ENCODE measurements around the gene HEBP2. TPM values are rescaled to one million over a fixed set of nuclear protein-coding genes. Genes with fewer than 3 reads are reported as not detected.

The HEBP2 gene
- total and polyA plus RNA-seq, 10 donors: 5.7 to 37.0 (median 21.0) TPM

DNA sequence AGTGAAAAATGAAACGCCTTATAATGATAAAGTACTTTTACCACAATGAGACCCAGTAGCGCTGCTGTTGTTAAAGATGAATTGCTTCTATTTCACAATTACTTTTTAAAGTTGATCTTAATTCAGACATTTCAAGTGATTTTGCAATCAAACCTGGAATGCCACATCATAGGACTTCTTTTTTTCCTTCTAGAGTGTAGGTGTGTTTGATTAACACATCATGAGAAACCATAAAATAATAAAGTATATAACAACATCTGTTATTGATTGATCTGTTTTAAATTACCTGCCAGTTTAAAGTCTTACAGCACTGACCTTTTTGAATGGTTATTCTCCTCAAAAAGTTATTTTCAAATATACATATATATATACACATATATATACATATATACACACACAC is 38.6 kb downstream of the HEBP2 start:
- Histone ChIP-seq H3K27ac (no peak overlapping the region), H3K27me3 (replicated peaks in 1 of 7) (no peaks in the 10 kb centered on the region), H3K4me1 (no peaks in the 10 kb centered on the region), H3K9me3 (no peaks in the 10 kb centered on the region), H3K36me3 (no peaks in the 10 kb centered on the region), H3K4me3 (no peak overlapping the region)
- intact Hi-C loops (cut with DNase I; ENCODE audit: low total_unique reads): no loop called here
- TF ChIP-seq POLR2A (IDR thresholded peaks at IDR 0.05) (no peak), POLR2AphosphoS5 (IDR thresholded peaks at IDR 0.05) (no peak)
- TF ChIP-seq, protein P1, sequence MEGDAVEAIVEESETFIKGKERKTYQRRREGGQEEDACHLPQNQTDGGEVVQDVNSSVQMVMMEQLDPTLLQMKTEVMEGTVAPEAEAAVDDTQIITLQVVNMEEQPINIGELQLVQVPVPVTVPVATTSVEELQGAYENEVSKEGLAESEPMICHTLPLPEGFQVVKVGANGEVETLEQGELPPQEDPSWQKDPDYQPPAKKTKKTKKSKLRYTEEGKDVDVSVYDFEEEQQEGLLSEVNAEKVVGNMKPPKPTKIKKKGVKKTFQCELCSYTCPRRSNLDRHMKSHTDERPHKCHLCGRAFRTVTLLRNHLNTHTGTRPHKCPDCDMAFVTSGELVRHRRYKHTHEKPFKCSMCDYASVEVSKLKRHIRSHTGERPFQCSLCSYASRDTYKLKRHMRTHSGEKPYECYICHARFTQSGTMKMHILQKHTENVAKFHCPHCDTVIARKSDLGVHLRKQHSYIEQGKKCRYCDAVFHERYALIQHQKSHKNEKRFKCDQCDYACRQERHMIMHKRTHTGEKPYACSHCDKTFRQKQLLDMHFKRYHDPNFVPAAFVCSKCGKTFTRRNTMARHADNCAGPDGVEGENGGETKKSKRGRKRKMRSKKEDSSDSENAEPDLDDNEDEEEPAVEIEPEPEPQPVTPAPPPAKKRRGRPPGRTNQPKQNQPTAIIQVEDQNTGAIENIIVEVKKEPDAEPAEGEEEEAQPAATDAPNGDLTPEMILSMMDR (IDR thresholded peaks at IDR 0.05 in 8 of 11, conservative IDR thresholded peaks at IDR 0.05 in 3 of 11): no peak
- 67 to 93% (median 89%) methylated on average over 2 of the region's 2 CpGs for WGBS, 5 donors
- no peak for DNase-seq

DNA sequence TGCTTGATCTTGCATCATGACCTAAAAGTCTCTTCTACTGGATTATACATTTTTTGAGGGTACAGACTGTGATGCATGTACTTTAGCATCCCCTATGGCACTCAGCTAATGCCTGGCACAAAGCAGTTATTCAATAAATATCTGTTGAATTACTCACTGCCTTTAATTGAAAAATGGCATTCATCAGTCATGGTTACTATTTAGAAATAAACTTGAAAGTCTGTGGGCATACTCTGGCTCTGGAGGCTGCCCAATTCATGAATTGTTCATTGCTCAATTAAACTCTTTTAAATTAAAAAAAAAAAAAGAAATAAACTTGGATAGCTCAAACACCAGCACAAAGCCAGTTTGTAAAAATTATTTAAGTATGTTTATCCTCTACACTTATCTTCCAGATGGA is 40.0 kb downstream of the HEBP2 start:
- Histone ChIP-seq H3K9me3 (no peaks in the 10 kb centered on the region), H3K27me3 (replicated peaks in 1 of 7) (no peaks in the 10 kb centered on the region), H3K36me3 (no peaks in the 10 kb centered on the region), H3K4me1 (no peaks in the 10 kb centered on the region), H3K27ac (no peak overlapping the region), H3K4me3 (no peak overlapping the region)
- intact Hi-C loops (cut with DNase I; ENCODE audit: low total_unique reads): no loop called here
- TF ChIP-seq, protein P1 (IDR thresholded peaks at IDR 0.05 in 8 of 11, conservative IDR thresholded peaks at IDR 0.05 in 3 of 11): no peak
- no peak for TF ChIP-seq POLR2AphosphoS5 (IDR thresholded peaks at IDR 0.05)
- TF ChIP-seq POLR2A (IDR thresholded peaks at IDR 0.05): no peak
- DNase-seq: no peak

DNA sequence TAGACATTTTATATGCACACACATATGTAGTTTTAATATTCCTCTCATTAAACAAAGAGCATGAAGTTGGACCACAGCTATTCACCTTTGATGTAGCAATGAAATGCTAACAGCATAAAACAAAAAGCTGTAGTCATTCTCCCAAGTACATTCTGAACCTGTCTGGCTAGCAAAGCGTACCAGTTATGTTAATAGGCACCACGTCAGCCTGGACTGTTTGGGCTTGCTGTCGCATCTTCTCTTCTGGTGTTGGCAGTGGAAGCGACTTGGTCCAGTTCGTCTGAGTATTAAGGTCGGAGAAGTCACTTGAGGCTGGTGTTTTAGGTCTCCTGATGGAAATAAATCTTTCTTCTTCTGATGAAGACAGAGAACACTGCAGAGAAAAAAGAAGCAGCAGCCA is 42.8 kb downstream of the HEBP2 start:
- no peak for DNase-seq
- Histone ChIP-seq H3K27ac (no peak overlapping the region), H3K27me3 (replicated peaks in 1 of 7) (no peaks in the 10 kb centered on the region), H3K4me3 (no peak overlapping the region), H3K36me3 (no peaks in the 10 kb centered on the region), H3K9me3 (no peaks in the 10 kb centered on the region), H3K4me1 (no peaks in the 10 kb centered on the region)
- TF ChIP-seq POLR2A (IDR thresholded peaks at IDR 0.05): no peak
- intact Hi-C loops (cut with DNase I; ENCODE audit: low total_unique reads): no loop called here
- 89 to 96% (median 93%) methylated on average over 6 of the region's 6 CpGs for WGBS, 5 donors

DNA sequence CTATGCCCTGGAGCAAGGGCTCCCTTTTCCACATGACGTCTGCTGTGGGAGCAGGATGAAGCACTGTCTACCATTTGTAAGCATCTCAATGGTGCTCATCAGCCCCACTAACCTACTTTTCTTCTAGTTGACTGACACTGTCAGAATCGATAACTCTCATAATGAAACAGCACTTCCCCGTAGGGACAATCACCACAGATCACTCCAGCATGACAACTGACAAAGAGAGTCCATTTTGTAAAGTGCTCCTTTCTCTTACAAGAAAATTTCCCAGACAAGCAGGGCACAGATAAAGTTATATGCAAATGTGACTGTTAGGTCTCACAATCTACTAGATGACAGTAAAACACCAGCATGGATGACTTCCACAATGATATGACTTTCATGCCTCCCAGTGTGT is 46.4 kb downstream of the HEBP2 start:
- 61 to 75% (median 70%) methylated on average over 3 of the region's 3 CpGs for WGBS, 5 donors
- no peak overlapping the region for H3K27ac ChIP-seq
- H3K27me3 ChIP-seq (replicated peaks in 1 of 7): no peaks in the 10 kb centered on the region
- intact Hi-C loops (cut with DNase I; ENCODE audit: low total_unique reads): no loop called here
- H3K4me3 ChIP-seq: no peak overlapping the region
- peaks cover 0 to 8% (median 2%) of the 10 kb centered on the region in 6 donors for H3K4me1 ChIP-seq
- DNase-seq: no peak
- no peaks in the 10 kb centered on the region for H3K36me3 ChIP-seq
- TF ChIP-seq POLR2A (IDR thresholded peaks at IDR 0.05) (no peak), POLR2AphosphoS5 (IDR thresholded peaks at IDR 0.05) (no peak)
- TF ChIP-seq, protein P1 (IDR thresholded peaks at IDR 0.05 in 8 of 11, conservative IDR thresholded peaks at IDR 0.05 in 3 of 11): no peak
- no peaks in the 10 kb centered on the region for H3K9me3 ChIP-seq

DNA sequence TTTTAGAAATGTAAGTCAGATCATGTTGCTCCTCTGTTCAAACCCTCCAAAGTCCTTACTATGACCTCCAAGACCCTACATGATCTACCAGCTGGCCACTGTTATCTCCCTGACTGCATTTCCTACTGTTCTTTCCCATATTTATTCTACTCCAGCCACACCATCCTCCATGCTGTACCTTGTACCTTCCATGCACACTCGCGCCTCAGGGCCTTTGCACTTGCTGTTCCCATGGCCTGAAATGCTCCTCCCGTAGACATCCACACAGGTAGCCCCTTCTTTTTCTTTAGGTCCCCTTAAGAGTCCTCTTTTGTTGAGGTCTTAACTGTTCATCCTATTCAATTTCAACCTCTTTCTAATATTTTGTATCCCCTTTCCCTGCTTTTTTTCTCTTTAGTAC is 47.0 kb downstream of the HEBP2 start:
- no peak overlapping the region for H3K4me3 ChIP-seq
- intact Hi-C loops (cut with DNase I; ENCODE audit: low total_unique reads): no loop called here
- no peaks in the 10 kb centered on the region for H3K9me3 ChIP-seq
- no peak overlapping the region for H3K27ac ChIP-seq
- TF ChIP-seq POLR2A (IDR thresholded peaks at IDR 0.05) (no peak), POLR2AphosphoS5 (IDR thresholded peaks at IDR 0.05) (no peak)
- TF ChIP-seq, protein P1 (IDR thresholded peaks at IDR 0.05 in 8 of 11, conservative IDR thresholded peaks at IDR 0.05 in 3 of 11): no peak
- no peaks in the 10 kb centered on the region for H3K36me3 ChIP-seq
- DNase-seq: no peak
- WGBS, 5 donors: 94 to 100% (median 96%) methylated on average over 3 of the region's 3 CpGs
- H3K27me3 ChIP-seq (replicated peaks in 1 of 7): no peaks in the 10 kb centered on the region
- peaks cover 0 to 14% (median 8%) of the 10 kb centered on the region in 6 donors for H3K4me1 ChIP-seq
